HG03103 (cell line): ENCODE results near the gene PATZ1.
"Not testable (repeated sequence)": the region's sequence is repeated elsewhere in the genome, so short reads cannot be mapped to it uniquely, and the experiment has no call there.

Experiments
- ATAC-seq: cut with Tn5 transposase; IDR thresholded peaks from one replicate; pipeline ENCODE4 v1.9.1; 2021; ENCODE audit warnings: low read depth; ENCODE audit not compliant: unreplicated experiment

The PATZ1 gene

GRCh38 chr22:31346255-31346732 is at the start of gene PATZ1:
TSS of gene PATZ1 (minus strand) at chr22:31346346. CDS start at chr22:31345602, 744 bp downstream.
- peak; percentile 12 for ATAC-seq

GRCh38 chr22:31394326-31394725 is 48.2 kb upstream of the PATZ1 start:
- ATAC-seq = no peak

GRCh38 chr22:31393893-31394292 is 47.7 kb upstream of the PATZ1 start:
- ATAC-seq = no peak

GRCh38 chr22:31378651-31379050 is 32.5 kb upstream of the PATZ1 start:
- not testable (repeated sequence) for ATAC-seq

- no peak for ATAC-seq
These were observed 32.0 kb upstream of the PATZ1 start for GRCh38 chr22:31378123-31378522.

- ATAC-seq = no peak
These were observed 31.5 kb upstream of the PATZ1 start for GRCh38 chr22:31377612-31378011.

GRCh38 chr22:31367426-31367825 is 21.3 kb upstream of the PATZ1 start:
- ATAC-seq = no peak

GRCh38 chr22:31363885-31364465 is 17.8 kb upstream of the PATZ1 start:
- ATAC-seq = no peak

GRCh38 chr22:31361743-31362142 is 15.6 kb upstream of the PATZ1 start:
- ATAC-seq = no peak

- no peak for ATAC-seq
These were observed 13.9 kb upstream of the PATZ1 start for GRCh38 chr22:31360029-31360428.

GRCh38 chr22:31354515-31354914 is 8.4 kb upstream of the PATZ1 start:
- ATAC-seq = no peak

- ATAC-seq = no peak
These were observed 4.3 kb upstream of the PATZ1 start for GRCh38 chr22:31350410-31350863.

- no peak for ATAC-seq
These were observed 3.8 kb upstream of the PATZ1 start for GRCh38 chr22:31349960-31350359.

- ATAC-seq = no peak
These were observed 2.6 kb upstream of the PATZ1 start for GRCh38 chr22:31348766-31349165.

- ATAC-seq = not testable (repeated sequence)
These were observed 1.8 kb upstream of the PATZ1 start for GRCh38 chr22:31348009-31348337.

GRCh38 chr22:31347251-31348008 is 1.3 kb upstream of the PATZ1 start:
- no peak for ATAC-seq

GRCh38 chr22:31346733-31347250 is 646 bp upstream of the PATZ1 start:
- no peak for ATAC-seq

- peak; percentile 41 for ATAC-seq
These were observed 553 bp downstream of the PATZ1 start for GRCh38 chr22:31345331-31346254.

GRCh38 chr22:31344578-31345330 is 1.4 kb downstream of the PATZ1 start:
- no peak for ATAC-seq

GRCh38 chr22:31344256-31344577 is 1.9 kb downstream of the PATZ1 start:
- ATAC-seq = no peak
